SIG-M5 treated with dmso at 0.1 percent for 504 hours (cell line): Measurements from ENCODE around the gene FRY.
A peak's percentile ranks its signal among the peaks of the same experiment; 100 is the strongest.
"Not testable (repeated sequence)": the region's sequence is repeated elsewhere in the genome, so short reads cannot be mapped to it uniquely, and the experiment has no call there.

Experiments used
- DNase-seq: peaks from one replicate; lab custom pipeline; 2025; ENCODE audit not compliant: unreplicated experiment; lab: John Stamatoyannopoulos, UW

The FRY gene

DNA sequence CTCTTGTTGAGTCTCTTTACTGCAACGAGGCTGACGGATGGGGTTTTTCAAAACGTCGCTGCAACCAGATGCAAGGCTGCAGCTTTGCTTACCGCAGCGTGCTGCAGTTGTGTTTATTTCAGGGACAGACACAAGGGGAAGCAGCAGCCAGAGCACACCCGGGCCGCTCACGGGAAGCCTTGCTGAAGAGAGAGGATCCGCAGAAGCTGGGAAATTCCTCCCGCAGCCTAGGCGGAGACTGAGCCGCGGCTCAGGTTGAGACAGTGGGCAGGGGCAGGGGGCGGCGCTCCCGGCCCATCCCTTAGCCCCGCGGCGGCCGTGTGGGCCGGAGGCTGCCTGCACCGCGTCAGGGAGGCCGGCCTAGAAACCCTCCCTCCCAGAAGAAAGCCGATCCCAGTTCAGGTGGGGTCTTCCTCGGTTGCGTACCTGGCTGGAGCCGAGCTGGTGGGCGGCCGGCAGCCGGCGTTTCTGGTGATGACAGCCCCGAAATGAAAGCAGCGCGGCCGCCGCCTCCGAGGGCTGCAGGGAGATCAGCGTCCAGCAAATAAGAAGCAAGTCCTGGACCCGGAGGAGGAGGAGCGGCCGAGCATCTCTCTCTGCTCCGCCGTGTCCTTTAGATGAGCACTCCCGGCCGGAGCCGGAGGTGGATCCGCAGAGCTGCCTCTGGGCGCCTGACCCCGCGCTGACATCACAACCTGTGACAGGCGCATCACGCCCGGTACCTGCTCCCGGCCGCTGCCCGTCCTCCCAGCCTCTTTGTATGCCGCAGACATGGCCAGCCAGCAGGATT, at the start of gene FRY:
Gene FRY, plus strand, starts transcription at position 750 of the 790 bp plus-strand sequence. Its CDS starts 22 bp downstream, at position 772.
- peak; percentile 72 for DNase-seq

DNA sequence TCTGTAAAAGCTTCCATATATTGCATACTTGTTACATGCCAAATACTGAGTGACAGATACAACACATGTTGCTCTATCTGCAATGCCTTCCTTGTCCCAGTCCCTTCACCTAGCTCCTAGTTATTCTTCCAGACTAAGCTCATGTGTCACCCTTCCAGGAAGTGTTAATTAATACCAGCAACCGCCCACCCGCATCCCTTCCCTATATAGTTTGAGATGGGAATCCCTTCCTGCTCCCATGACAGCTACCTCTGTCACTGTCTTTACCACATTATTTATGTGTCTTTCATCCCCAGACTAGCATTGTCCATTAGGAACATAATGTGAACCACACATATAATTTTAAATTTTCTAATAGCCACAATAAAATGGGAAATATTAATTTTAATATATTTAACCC, 49.5 kb upstream of the FRY start:
- DNase-seq = no peak

GRCh38 chr13:31982540-31982939, 49.0 kb upstream of the FRY start:
- peak; percentile 47 for DNase-seq

DNA sequence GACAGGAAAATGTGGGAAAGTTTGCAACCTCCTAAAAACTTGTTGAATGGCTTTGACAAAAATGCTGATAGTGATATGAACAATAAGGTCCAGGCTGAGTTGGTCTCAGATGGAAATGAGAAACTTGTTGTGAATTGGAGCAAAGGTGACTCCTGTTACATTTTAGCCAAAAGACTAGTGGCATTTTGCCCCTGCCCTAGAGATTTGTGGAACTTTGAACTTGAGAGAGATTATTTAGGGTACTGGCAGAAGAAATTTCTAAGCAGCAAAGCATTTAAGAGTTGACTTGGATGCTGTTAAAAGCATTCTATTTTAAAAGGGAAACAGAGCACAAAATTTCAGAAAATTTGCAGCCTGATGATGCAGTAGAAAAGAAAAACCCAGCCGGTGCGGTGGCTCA, 47.9 kb upstream of the FRY start:
- DNase-seq = not testable (repeated sequence)

DNA sequence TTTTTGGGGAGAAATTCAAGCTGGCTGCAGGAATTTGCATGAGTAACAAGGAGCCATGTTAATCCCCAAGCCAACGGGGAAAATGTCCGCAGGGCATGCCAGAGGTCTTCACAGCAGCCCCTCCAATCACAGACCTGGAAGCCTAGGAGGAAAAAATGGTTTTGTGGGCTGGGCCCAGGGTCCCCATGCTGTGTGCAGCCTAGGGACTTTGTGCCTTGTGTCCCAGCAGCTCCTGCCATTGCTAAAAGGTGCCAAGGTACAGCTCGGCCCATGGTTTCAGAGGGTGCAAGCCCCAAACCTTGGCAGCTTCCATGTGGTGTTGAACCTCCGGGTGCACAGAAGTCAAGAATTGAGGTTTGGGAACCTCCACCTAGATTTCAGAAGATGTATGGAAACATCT, 47.2 kb upstream of the FRY start:
- not testable (repeated sequence) for DNase-seq

GRCh38 chr13:31986676-31987470, 44.7 kb upstream of the FRY start:
- no peak for DNase-seq

DNA sequence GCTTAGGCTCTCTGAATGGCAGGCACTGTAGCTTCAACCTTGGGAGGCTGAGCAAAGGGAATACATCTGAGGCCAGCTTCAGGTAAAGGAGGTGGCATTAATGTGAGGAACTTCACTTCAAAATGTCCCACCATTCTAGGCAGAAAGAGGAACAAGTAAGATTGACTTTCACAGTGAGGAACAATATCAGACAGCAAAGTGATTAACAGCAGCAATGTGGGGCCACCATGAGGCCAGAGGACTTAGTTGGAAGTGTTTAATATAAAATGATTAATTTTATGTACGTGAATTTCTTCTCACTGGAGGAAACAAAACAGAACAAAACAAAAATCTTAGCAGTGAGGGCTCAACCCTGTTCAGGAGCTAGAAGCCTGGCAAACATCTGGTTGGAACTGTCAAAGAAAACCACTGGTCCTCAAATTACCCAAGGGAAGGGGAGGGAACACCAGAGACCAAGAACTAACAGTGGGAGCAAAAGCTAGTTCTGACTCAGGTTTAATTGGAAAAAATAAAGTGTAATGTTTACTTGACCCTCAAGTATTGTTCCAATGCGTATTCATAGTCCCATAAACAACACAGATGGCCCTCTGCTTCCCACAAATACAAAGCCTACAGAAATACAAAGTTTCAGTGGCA, 43.9 kb upstream of the FRY start:
- peak; percentile 50 for DNase-seq

DNA sequence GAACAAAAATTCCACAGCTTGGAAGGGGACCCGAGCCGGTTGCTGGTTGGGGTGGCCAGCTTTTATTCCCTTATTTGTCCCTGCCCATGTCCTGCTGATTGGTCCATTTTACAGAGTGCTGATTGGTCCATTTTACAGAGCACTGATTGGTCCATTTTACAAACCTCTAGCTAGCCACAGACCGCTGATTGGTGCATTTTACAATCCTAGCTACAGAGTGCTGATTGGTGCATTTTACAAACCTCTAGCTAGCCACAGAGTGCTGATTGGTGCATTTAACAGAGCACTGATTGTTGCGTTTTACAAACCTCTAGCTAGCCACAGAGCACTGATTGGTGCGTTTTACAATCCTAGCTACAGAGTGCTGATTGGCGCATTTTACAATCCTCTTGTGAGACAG, 37.2 kb upstream of the FRY start:
- DNase-seq = not testable (repeated sequence)

DNA sequence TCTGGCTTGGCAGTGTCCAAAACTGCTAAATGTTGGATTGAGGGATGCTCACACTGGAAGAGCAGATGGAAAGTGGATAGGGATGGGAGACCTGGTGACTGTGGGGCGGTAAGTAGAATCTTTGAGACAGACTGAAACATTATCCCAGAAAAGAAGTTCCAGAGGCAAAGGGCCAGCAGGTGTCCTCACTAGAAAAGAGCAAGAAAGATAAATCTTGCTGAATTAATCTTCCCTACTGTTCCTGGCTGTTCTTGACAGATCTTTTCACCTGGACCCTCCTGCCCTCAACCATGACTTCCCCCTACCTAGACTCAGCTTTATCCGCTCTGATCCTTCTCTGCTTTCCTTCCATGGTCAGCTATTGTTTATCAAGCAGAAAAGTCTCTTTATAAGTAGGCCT, 35.0 kb upstream of the FRY start:
- DNase-seq = no peak

DNA sequence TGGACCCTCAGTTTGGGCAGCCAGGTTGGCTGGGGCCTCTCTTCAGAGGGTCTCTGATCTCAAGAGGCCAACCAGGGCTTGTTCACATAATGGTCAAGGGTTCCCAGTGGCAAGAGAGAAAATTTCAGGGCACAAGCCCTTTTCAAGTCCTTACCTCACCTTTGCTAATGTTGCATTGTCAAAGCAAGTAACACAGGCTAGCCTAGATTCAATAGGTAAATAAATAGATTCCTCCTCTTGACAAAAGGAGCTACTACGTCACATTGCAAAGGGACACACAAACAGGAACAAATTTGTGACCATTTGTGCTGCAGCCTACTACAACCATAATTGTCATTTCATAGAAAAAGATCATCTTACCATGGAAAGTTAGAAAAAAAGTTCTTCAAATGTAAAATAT, 33.9 kb upstream of the FRY start:
- no peak for DNase-seq

- DNase-seq = no peak
Observed at GRCh38 chr13:31998131-31998530, 33.4 kb upstream of the FRY start.

- DNase-seq = not testable (repeated sequence)
Observed at GRCh38 chr13:32000754-32001153, 30.8 kb upstream of the FRY start.

DNA sequence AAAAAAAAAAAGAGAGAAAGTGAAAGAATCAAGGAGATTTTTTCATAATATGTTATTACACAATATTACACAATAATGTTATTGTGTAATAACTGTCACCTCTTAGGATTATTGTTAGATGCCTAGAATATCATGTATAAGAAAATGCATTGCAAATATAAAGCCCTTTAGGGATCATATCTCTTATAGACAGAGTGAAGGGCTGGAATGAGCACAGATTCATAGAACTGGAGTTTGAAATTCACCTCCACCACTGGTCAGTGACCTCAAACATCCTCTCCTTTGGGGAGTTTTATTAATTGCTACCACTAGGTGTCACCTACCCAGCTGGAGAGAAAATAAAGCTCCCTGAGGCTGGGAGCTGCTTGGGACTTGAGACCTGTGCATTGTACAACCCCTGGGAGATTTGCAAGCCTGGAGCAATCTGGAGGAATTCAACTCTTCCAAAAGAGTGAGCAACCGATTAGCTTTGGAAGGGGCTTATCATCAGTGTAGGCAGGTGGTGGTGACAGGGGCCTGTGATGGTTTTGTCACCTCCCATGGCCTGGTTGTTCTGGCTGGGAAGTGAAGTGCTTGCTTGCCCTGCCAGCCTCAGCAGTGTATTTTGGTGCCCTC, 30.3 kb upstream of the FRY start:
- DNase-seq = peak; percentile 84

DNA sequence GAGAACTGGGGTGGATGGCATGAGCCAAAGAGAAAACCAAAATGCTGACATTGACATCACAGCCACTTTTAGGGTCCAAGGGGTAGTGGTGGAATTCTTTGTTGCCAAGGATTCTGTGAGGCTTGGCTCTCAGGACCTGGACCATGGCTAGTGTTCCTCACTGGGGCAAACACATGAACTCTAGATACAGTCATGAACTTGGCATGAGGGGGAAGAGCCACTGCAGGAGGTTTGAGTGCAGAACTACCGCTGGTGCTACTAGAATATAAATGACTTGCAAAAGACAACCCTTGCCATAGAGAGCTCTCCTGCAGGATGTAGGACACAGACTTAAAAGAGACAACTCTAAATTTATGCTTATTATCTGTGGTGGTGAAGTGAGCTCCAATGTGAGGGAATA, 29.8 kb upstream of the FRY start:
- DNase-seq = peak; percentile 31

DNA sequence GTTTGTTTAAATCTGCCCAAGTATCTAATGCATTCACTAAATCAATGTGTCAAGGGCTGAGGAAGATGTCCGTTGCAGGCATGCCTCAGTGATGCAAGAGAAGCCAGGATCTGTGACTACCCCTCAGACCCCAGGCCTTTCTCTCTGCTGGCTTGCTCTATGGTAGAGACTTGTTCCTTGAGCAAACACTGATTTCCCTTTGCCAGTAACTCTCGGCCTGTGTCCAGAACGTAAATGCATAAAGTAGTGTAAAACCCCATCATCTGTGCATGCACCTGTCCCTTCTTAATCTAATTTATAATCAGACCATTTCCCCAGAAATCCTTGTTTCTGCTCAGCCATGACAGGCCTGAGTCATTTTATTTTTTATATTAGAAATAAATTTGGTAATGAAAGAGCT, 28.7 kb upstream of the FRY start:
- DNase-seq = no peak

DNA sequence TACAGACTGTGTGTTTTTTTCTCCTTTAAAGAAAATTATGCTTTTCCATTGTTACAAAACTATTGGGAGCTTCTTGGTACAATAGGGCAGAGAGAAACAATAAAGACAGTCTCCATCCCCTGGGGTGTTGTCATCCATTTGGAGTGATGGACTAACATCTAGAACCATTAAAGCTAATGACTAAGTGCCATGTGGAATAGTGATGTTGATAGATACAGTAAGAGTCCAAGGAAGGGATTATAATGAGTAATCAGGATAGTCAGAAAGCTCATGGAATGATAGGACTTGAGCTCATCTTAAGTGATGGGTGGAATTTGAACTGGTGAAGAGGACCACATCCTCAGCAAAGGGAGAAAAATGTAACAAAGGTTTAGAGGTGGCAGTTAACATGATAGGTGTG, 24.1 kb upstream of the FRY start:
- no peak for DNase-seq

DNA sequence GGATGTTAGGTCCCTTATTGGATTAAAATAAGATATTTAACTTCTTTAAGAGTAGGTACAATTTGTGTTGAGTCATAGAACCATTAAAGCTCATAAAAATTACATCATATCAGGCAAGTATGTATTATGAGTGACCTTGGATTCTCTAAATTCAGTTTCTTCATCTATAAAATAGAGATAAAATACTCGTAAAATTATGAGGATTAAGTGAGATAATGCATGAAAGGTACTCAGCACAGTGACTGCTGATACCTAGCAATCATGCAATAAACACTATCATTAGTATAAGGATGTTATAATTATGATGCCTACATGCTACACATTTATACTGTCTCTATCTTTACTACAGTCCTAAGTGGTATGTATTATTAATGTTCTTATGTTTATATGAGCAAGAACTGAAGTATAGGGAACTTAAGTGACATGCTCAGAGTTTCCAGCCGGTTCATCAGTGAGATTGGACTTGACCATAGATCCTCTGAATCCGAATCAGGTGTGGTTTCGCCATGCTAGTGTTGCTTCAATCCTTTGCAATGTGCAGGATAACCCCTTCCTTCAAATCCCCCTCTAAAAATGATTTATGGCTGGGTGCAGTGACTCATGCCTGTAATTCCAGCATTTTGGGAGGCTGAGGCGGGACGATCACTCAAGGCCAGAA, 22.9 kb upstream of the FRY start:
- DNase-seq = no peak

DNA sequence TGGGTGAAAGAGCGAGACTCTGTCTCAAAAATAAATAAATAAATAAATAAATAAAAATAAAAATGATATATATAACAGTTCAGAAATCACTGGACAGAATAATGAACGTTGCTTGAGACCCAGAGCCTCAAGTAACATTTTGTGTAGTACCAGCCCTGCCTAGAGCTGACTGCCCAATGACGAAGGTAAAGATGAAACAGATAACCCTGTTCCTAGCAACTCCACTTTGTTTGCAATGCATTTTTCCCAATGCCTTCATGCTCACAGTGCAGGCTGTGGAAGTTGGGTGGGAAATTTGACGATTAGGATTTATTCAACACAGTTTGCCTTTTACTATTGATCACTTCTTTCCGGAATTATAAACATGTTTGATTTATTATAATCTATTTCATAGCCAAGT, 22.2 kb upstream of the FRY start:
- DNase-seq = no peak

DNA sequence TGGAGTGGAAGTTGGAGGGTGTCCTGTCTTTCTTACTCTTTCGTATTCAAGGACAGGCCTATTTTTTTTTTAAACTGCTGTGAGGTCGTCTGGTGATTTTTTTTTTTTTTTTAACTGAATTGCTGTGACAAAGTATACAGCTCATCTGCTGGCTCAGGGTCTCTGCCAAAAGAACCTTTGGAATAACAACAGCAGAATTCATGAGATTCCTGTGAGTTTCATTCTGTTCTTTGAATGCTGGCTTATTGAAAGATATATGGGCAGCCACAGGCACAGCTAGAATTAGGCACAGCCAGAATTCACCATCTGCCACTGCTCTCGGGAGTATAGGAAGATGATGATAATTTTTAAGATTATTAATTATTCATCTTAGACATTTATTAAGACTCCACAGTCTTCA, 21.4 kb upstream of the FRY start:
- DNase-seq = no peak

DNA sequence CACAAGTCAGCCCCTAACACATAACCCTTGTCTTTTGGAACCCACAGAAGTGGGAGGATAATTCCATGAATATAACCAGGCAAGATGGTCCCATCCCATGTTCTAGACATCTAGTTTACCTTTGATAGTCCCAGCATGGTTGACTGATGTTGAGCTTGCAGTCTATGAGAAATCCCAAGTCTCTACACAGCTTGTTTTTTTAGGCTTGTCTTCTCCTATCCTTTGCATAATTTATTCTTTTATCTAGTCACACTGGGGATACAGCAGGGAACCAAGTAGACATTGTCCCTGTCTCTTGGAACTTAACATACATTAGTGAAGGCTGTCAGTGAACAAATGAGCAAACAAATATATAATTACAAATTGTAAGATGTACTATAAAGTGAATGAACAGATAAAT, 19.6 kb upstream of the FRY start:
- no peak for DNase-seq

DNA sequence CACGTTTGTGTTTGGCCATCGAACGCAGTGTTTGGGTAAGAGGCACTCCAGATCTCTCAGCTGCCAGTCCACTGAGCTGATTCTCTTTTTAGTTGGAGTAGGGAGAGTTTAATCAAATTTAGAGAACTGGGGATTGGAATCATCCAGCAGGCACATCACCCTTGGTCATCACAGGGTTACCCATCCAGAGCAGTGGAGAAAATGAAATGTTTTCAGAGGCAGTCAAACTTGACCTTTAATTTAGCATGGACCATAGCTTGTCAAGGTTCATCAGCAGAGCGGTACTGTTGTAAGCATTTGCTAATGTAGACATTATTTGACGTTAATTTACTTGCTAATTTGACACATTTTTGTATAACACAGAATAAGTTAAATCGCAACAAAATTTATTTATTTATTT, 18.4 kb upstream of the FRY start:
- DNase-seq = no peak
